ENCODE measurements around the gene SINHCAF. TPM values are rescaled to one million over a fixed set of nuclear protein-coding genes. Genes with fewer than 3 reads are reported as not detected.

The SINHCAF gene
- total and polyA plus RNA-seq, 9 of the 15 experiments (the other 6 are each of a cell fraction or from before 2014, with no cell fraction given): 73.2 to 185 (median 110) TPM

DNA sequence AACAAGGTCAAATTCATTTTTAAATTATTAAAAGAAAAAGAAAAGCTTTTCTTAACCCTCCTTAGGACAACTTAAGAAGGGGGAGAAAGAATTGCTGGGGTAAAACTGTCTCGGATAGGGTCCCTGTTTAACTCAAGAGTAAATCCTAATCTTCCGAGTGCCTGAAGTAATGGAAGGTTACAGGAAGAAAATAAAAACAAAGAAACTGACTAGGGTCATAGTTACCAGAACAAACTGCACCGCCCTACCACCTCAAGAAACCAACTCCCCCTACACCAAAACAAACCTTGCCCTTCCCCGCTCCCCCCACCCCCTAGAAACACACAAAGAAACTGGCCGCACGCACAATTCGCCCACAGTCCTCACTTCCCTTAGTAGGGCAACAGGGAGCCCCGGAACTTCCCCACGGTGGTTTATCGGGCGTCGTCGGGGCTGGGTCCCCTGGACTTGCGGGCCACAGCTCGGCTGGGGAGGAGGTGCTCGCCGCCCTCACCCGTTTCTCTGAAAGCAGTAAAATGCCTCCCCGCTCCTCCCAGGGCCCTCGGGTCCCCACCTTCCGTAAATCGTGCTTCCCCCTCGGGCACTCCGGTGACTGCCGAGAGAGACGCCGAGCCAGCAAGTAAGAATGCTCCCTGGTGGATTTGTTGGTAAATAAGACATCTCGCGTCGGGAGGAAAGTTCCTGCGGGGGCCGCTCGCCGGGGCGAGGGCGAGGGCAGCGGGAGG lies 2.4 kb downstream of the SINHCAF start:
- no peaks in the 10 kb centered on the region for H3K27me3 ChIP-seq (ENCODE audit: control insufficient read depth in 2 of 2, insufficient read depth in 2 of 2, low read length in 2 of 2)
- in situ Hi-C loops (cut with MboI): no loop called here
- H3K79me2 ChIP-seq (ENCODE audit: control insufficient read depth, insufficient read depth, low read length): peaks cover 74% of the 10 kb centered on the region
- ATAC-seq (peak; percentile 11), FAIRE-seq (peak; percentile 15), DNase-seq (ENCODE audit: extremely low read depth in 1 of 4, low spot score in 3 of 4) (peak; percentile 35 to 64 (median 42))
- intact Hi-C loops (cut with micrococcal nuclease): loop anchor here (10.0 kb wide), 1 partner anchor 311 kb away; no protein-coding TSS in a partner anchor
- H3K9ac ChIP-seq (ENCODE audit: insufficient read depth in 1 of 2, low read depth in 2 of 2, low read length in 2 of 2): peak overlapping the region; percentile 95 to 100
- H3K9me1 ChIP-seq (ENCODE audit: control insufficient read depth, insufficient read depth, low read length): no peaks in the 10 kb centered on the region
- ChIA-PET POLR2A (interaction anchor here (0.5 to 2.2 kb wide), 4 partner anchors 12 to 709 kb away, joined by 3 to 13 read pairs (median 3); no protein-coding TSS in a partner anchor), CTCF (ENCODE audit: low intra/inter-chr PET ratio) (no interaction called here)
- no peaks in the 10 kb centered on the region for H3K9me3 ChIP-seq (replicated peaks; ENCODE audit: control insufficient read depth, insufficient read depth, low read depth, low read length)
- peak overlapping the region; percentile 71 for H3K4me3 ChIP-seq
- H3K27ac ChIP-seq (ENCODE audit: extremely low read depth, low read depth, low read length): peak overlapping the region; percentile 88
- peak overlapping the region; percentile 76 for H3K4me2 ChIP-seq (ENCODE audit: insufficient read depth, low read length)
- WGBS (ENCODE audit: insufficient coverage, low coverage, missing lambda C conversion rate): 1% methylated on average over 34 of the region's 37 CpGs
- no TSS peak for BruUV-seq (replicated peaks)
- H3K36me3 ChIP-seq (ENCODE audit: control insufficient read depth, insufficient read depth, low read length): no peaks in the 10 kb centered on the region; the same call in 2 of the 3 replicates
- peaks cover 23 to 41% of the 10 kb centered on the region in 2 experiments; a peak in 4 of 5 replicates for H3K4me1 ChIP-seq (replicated peaks in 1 of 2; ENCODE audit: control insufficient read depth in 2 of 2, insufficient read depth in 2 of 2, low read length in 2 of 2)
- peaks cover 31% of the 10 kb centered on the region; the same call in 1 of the 2 replicates for H4K20me1 ChIP-seq (replicated peaks; ENCODE audit: control insufficient read depth, insufficient read depth, low read length)
- no peak overlapping the region for H2AFZ ChIP-seq (ENCODE audit: low read depth, low read length)
- TF ChIP-seq AFF4 (CRISPR knock-in tag; IDR thresholded peaks at IDR 0.05) (peak; percentile 32; the same call in 1 of the 2 replicates), CTBP1 (IDR thresholded peaks at IDR 0.05; ENCODE audit: borderline replicate concordance) (no peak), VEZF1 (CRISPR knock-in tag; IDR thresholded peaks at IDR 0.05) (peak; percentile 37), MYNN (IDR thresholded peaks at IDR 0.05) (no peak; the same call in 1 of the 2 replicates), MYNN (CRISPR knock-in tag; IDR thresholded peaks at IDR 0.05) (no peak), NFRKB (IDR thresholded peaks at IDR 0.05; ENCODE audit: low read depth) (0 out of 2 replicates have a peak, but pooled peaks have one; percentile 19), NBN (IDR thresholded peaks at IDR 0.05; ENCODE audit: low read depth) (peak; percentile 55; the same call in 1 of the 2 replicates), ZNF311 (CRISPR knock-in tag; IDR thresholded peaks at IDR 0.05) (no peak)
- TF ChIP-seq, protein P1, sequence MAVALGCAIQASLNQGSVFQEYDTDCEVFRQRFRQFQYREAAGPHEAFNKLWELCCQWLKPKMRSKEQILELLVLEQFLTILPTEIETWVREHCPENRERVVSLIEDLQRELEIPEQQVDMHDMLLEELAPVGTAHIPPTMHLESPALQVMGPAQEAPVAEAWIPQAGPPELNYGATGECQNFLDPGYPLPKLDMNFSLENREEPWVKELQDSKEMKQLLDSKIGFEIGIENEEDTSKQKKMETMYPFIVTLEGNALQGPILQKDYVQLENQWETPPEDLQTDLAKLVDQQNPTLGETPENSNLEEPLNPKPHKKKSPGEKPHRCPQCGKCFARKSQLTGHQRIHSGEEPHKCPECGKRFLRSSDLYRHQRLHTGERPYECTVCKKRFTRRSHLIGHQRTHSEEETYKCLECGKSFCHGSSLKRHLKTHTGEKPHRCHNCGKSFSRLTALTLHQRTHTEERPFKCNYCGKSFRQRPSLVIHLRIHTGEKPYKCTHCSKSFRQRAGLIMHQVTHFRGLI (CRISPR knock-in tag; IDR thresholded peaks at IDR 0.05): 0 out of 2 replicates have a peak, but pooled peaks have one; percentile 3
- TF ChIP-seq, protein P2, sequence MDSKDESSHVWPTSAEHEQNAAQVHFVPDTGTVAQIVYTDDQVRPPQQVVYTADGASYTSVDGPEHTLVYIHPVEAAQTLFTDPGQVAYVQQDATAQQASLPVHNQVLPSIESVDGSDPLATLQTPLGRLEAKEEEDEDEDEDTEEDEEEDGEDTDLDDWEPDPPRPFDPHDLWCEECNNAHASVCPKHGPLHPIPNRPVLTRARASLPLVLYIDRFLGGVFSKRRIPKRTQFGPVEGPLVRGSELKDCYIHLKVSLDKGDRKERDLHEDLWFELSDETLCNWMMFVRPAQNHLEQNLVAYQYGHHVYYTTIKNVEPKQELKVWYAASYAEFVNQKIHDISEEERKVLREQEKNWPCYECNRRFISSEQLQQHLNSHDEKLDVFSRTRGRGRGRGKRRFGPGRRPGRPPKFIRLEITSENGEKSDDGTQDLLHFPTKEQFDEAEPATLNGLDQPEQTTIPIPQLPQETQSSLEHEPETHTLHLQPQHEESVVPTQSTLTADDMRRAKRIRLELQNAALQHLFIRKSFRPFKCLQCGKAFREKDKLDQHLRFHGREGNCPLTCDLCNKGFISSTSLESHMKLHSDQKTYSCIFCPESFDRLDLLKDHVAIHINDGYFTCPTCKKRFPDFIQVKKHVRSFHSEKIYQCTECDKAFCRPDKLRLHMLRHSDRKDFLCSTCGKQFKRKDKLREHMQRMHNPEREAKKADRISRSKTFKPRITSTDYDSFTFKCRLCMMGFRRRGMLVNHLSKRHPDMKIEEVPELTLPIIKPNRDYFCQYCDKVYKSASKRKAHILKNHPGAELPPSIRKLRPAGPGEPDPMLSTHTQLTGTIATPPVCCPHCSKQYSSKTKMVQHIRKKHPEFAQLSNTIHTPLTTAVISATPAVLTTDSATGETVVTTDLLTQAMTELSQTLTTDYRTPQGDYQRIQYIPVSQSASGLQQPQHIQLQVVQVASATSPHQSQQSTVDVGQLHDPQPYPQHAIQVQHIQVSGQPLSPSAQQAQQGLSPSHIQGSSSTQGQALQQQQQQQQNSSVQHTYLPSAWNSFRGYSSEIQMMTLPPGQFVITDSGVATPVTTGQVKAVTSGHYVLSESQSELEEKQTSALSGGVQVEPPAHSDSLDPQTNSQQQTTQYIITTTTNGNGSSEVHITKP (IDR thresholded peaks at IDR 0.05; ENCODE audit: partially characterized antibody): peak; percentile 94

Measured in K562 (cell line).